ENCODE data around the gene SAFB.

SAFB gene

GRCh38 chr19:5679289-5680083, 56.6 kb downstream of the SAFB start:
- H3K4me3 ChIP-seq (ENCODE audit: low read length) = peak overlapping the region; percentile 70

DNA sequence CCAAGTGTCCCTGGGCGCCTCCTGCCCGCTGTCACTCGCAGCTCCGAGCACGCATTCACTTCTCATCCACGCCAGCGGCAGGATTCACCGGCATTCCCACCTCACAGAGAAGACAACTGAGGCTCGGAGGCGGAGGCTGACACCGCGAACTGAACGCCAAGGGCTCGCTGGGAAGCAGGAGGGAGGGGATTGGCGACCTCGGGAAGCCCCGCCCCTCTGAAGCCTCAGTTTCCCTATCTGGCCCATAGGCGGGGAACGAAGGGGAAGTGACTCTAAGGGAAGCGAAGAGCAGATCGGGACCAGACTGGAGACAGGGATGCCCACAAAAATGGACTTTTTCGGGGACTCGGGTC, 57.2 kb downstream of the SAFB start:
- no peak overlapping the region for H2AFZ ChIP-seq (ENCODE audit: low read depth, low read length)
- peak overlapping the region; percentile 70 for H3K4me3 ChIP-seq (ENCODE audit: low read length)
- no peaks in the 10 kb centered on the region for H3K9me3 ChIP-seq (ENCODE audit: low read length)

More at GRCh38 chr19:5679289-5680083, 56.6 kb downstream of the SAFB start:
- no peaks in the 10 kb centered on the region for H3K27me3 ChIP-seq (ENCODE audit: insufficient read depth, low read length)
- peaks cover 18% of the 10 kb centered on the region for H3K4me1 ChIP-seq (ENCODE audit: insufficient read depth, low read length)
- no peak overlapping the region for H2AFZ ChIP-seq (ENCODE audit: low read depth, low read length)
- no peaks in the 10 kb centered on the region for H3K9me3 ChIP-seq (ENCODE audit: low read length)
- H3K36me3 ChIP-seq (ENCODE audit: insufficient read depth, low read length) = peaks cover 10% of the 10 kb centered on the region

DNA sequence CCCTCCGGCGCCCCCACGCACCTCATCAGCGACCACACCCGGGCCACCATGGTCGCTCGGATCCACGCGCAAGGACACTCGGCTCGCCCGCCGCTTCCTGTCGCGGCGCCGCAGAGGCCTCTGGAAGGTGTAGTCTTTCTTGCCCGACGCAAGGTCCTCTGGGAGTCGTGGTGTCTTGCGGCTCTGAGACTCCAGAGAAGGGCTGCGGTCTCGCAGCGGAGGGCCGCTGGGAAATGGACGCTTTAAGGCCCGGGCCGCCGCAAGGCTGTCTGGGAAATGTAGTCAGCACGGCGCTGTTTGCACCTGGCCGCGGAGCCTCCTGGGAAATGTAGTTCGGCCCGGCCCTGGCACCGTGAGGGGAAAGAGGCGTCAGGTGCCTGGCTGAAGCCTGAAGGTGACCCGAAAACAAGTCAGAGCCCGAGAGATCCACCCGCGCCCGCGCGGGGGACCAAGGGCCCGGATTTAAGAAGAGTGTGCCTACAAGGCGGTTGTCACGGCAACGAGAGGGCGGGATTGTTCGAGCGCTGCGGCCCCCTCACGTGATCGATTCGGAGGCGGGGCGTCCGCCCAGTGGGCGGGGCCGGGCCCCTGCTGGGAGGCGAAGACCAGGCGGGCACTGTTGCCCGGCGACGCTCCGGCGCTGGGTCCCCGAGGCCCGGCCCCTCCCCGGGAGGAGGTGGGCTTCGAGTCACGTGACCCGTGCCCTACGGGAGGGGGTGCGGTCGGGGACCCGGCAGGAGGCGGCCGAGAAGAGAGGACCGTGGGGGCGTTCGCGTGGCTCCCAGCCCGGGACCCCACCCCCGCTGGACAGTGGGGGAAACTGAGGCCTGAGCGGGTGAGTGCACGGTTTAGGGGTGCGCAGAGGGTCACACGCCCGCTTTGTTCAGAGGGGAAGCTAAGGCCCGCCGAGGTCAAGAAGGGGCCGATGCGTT, 57.8 kb downstream of the SAFB start, which contains the start of the genes HSD11B1L and MICOS13:
HSD11B1L (plus strand) TSS at position 591 of the 932 bp plus-strand sequence. CDS start 3,806 bp downstream, outside the sequence.
MICOS13 (minus strand) TSS at position 80 of the 932 bp plus-strand sequence; CDS start at position 50, 30 bp downstream.
- Histone ChIP-seq H3K27me3 (ENCODE audit: insufficient read depth, low read length) (no peaks in the 10 kb centered on the region), H3K36me3 (ENCODE audit: insufficient read depth, low read length) (peaks cover 7% of the 10 kb centered on the region), H3K4me3 (ENCODE audit: low read length) (peak within 1 kb of the TSS; percentile 70), H3K4me1 (ENCODE audit: insufficient read depth, low read length) (peaks cover 18% of the 10 kb centered on the region), H3K9me3 (ENCODE audit: low read length) (no peaks in the 10 kb centered on the region), H2AFZ (ENCODE audit: low read depth, low read length) (no peak within 1 kb of the TSS)

More for the DNA sequence above, 57.2 kb downstream of the SAFB start:
- Histone ChIP-seq H3K36me3 (ENCODE audit: insufficient read depth, low read length) (peaks cover 9% of the 10 kb centered on the region), H3K4me1 (ENCODE audit: insufficient read depth, low read length) (peaks cover 18% of the 10 kb centered on the region), H3K27me3 (ENCODE audit: insufficient read depth, low read length) (no peaks in the 10 kb centered on the region)

- H2AFZ ChIP-seq (ENCODE audit: low read depth, low read length) = no peak overlapping the region
- H3K4me3 ChIP-seq (ENCODE audit: low read length) = peak overlapping the region; percentile 70
- no peaks in the 10 kb centered on the region for H3K27me3 ChIP-seq (ENCODE audit: insufficient read depth, low read length)
- no peaks in the 10 kb centered on the region for H3K9me3 ChIP-seq (ENCODE audit: low read length)
- peaks cover 7% of the 10 kb centered on the region for H3K36me3 ChIP-seq (ENCODE audit: insufficient read depth, low read length)
- H3K4me1 ChIP-seq (ENCODE audit: insufficient read depth, low read length) = peaks cover 18% of the 10 kb centered on the region
Measured at GRCh38 chr19:5681391-5682106, 58.7 kb downstream of the SAFB start.

DNA sequence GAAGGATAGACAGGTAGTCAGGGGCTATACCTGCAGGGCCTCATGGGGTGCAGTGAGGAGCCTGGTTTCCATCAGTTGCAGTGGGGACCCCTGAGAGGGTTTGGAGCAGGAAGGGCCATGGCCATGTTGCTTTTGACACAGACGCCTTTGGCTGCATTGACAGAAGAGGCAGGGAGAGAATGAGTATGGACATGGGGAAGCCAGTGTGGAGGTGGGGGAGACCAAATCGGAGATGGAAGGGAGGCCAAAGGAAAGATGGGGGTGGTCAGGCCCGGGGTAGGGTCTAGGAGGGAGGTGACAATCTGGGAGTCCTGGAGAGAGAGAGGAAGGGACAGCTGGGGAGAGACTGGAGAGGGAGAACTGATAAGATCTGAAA, 59.2 kb downstream of the SAFB start:
- no peaks in the 10 kb centered on the region for H3K9me3 ChIP-seq (ENCODE audit: low read length)

DNA sequence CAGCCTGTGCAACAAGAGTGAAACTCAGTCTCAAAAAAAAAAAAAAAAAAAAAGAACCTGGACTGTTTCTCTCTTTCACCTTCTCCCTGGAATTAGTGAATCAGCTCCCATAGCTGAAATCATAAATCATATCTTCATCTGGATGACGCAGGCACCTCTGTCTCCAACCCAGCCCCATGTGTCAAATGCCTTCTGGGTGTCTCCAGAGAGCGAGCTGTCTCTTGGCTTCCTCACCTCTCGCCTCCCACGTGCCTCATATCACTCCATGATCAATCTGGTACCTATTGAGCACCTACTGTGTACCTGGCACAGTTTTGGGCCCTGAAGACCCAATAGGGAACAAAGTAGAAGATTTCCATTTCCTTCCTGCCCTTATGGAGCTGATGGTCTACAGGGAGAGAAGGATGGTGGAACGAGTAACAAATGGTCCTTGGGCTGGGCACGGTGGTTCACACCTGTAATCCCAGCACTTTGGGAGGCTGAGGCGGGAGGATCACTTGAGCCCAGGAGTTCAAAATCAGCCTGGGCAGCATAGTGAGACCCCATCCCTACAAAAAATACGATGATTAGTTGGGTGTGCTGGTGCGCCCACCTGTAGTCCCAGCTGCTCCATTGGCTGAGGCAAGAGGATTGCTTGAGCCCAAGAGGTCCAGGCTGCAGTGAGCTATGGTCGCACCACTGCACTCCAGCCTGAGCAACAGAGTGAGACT, 60.4 kb downstream of the SAFB start:
- no peak overlapping the region for H3K4me3 ChIP-seq (ENCODE audit: low read length)
- H3K36me3 ChIP-seq (ENCODE audit: insufficient read depth, low read length) = peaks cover 2% of the 10 kb centered on the region
- no peaks in the 10 kb centered on the region for H3K27me3 ChIP-seq (ENCODE audit: insufficient read depth, low read length)
- H3K4me1 ChIP-seq (ENCODE audit: insufficient read depth, low read length) = peaks cover 18% of the 10 kb centered on the region
- H3K9me3 ChIP-seq (ENCODE audit: low read length) = no peaks in the 10 kb centered on the region
- H2AFZ ChIP-seq (ENCODE audit: low read depth, low read length) = no peak overlapping the region

More for the DNA sequence above, 59.2 kb downstream of the SAFB start:
- Histone ChIP-seq H3K4me1 (ENCODE audit: insufficient read depth, low read length) (peaks cover 18% of the 10 kb centered on the region), H3K4me3 (ENCODE audit: low read length) (peak overlapping the region; percentile 70), H2AFZ (ENCODE audit: low read depth, low read length) (no peak overlapping the region), H3K27me3 (ENCODE audit: insufficient read depth, low read length) (no peaks in the 10 kb centered on the region), H3K36me3 (ENCODE audit: insufficient read depth, low read length) (peaks cover 7% of the 10 kb centered on the region)

DNA sequence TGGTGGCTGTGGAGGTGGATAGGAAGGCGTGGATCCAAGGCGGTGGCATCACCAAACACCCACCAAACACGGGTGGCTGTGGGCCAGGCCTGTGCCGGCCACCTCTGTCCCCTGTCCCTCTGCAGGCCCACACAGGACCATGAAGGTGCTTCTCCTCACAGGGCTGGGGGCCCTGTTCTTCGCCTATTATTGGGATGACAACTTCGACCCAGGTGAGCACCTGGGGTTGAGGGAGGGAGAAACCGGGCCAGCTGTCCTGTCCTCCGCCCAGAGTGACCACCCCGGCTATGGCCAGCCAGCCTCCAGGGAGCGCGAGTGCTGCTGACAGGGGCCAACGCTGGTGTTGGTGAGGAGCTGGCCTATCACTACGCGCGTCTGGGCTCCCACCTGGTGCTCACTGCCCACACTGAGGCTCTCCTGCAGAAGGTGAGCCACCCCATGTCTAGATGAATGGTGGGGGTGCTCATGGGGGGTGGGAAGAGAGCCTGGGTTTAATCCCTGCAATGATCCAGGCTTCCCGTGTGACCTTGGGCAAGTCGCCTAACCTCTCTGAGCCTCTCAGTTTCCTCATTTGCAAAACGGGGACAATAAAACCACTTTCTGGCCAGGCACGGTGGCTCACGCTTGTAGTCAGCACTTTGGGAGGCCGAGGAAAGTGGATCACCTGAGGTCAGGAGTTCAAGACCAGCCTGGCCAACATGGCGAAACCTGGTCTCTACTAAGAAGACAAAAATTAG, 62.0 kb downstream of the SAFB start:
- H3K9me3 ChIP-seq (ENCODE audit: low read length) = no peaks in the 10 kb centered on the region
- H3K4me1 ChIP-seq (ENCODE audit: insufficient read depth, low read length) = peaks cover 11% of the 10 kb centered on the region
- H2AFZ ChIP-seq (ENCODE audit: low read depth, low read length) = no peak overlapping the region
- no peak overlapping the region for H3K4me3 ChIP-seq (ENCODE audit: low read length)
- H3K36me3 ChIP-seq (ENCODE audit: insufficient read depth, low read length) = peaks cover 2% of the 10 kb centered on the region
- no peaks in the 10 kb centered on the region for H3K27me3 ChIP-seq (ENCODE audit: insufficient read depth, low read length)

- Histone ChIP-seq H3K36me3 (ENCODE audit: insufficient read depth, low read length) (peaks cover 5% of the 10 kb centered on the region), H2AFZ (ENCODE audit: low read depth, low read length) (no peak overlapping the region), H3K27me3 (ENCODE audit: insufficient read depth, low read length) (no peaks in the 10 kb centered on the region), H3K4me3 (ENCODE audit: low read length) (no peak overlapping the region), H3K9me3 (ENCODE audit: low read length) (no peaks in the 10 kb centered on the region), H3K4me1 (ENCODE audit: insufficient read depth, low read length) (peaks cover 13% of the 10 kb centered on the region)
Measured at GRCh38 chr19:5686326-5686646, 63.4 kb downstream of the SAFB start.

- peaks cover 10% of the 10 kb centered on the region for H3K36me3 ChIP-seq (ENCODE audit: insufficient read depth, low read length)
- peaks cover 14% of the 10 kb centered on the region for H3K4me1 ChIP-seq (ENCODE audit: insufficient read depth, low read length)
- H3K9me3 ChIP-seq (ENCODE audit: low read length) = no peaks in the 10 kb centered on the region
- H3K4me3 ChIP-seq (ENCODE audit: low read length) = peak overlapping the region; percentile 39
- no peaks in the 10 kb centered on the region for H3K27me3 ChIP-seq (ENCODE audit: insufficient read depth, low read length)
- H2AFZ ChIP-seq (ENCODE audit: low read depth, low read length) = no peak overlapping the region
Measured at GRCh38 chr19:5686647-5687359, 63.9 kb downstream of the SAFB start.

- Histone ChIP-seq H3K4me3 (ENCODE audit: low read length) (no peak overlapping the region), H3K4me1 (ENCODE audit: insufficient read depth, low read length) (peaks cover 11% of the 10 kb centered on the region), H3K36me3 (ENCODE audit: insufficient read depth, low read length) (peaks cover 18% of the 10 kb centered on the region), H3K27me3 (ENCODE audit: insufficient read depth, low read length) (no peaks in the 10 kb centered on the region), H2AFZ (ENCODE audit: low read depth, low read length) (no peak overlapping the region), H3K9me3 (ENCODE audit: low read length) (no peaks in the 10 kb centered on the region)
Measured at GRCh38 chr19:5687360-5688198, 64.7 kb downstream of the SAFB start.

Data from neuron (in vitro differentiated cells).